Measurements from ENCODE around the gene UNG. TPM values are rescaled to one million over a fixed set of nuclear protein-coding genes. Genes with fewer than 3 reads are reported as not detected.

Gene UNG
- total and polyA plus RNA-seq, 2 of the 8 experiments (the other 6 are each of a cell fraction or from before 2014, with no cell fraction given) = 71.6 to 163 TPM

DNA sequence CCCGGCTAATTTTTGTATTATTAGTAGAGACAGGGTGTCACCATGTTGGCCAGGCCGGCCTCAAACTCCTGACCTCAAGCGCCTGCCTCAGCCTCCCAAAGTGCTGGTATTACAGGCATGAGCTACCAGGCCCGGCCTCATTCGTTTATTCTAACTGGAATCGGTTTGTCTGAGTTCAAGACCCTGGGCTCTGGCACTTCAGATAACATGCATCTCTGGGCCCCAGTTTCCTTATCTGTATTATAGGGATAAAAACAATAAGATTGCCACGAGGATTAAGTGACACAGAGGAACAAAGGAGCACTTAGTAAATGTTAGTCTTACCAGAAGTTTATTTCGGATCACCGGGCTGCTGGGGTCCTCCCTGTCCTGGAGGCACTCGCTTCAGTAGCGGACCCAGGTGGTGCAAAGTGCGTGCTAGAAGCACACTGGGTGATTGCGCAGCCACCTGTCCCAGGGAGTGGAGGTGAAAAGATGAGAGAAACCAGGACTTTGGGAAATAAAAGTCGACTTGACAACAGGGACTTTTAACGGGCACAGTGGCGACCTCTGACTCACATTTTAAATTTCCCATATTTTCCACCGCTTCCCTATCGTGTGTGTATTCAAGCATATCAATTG, 56.5 kb downstream of the UNG start:
- DNase-seq (ENCODE audit: low read depth in 1 of 2, low spot score in 2 of 2) (no peak), FAIRE-seq (no peak)
- no peak overlapping the region for H3K27ac ChIP-seq (ENCODE audit: low read depth, low read length)
- ChIA-PET CTCF (ENCODE audit: partially characterized antibody) (interaction anchor here (1.6 kb wide), 1 partner anchor 19 kb away, joined by 6 read pairs; no protein-coding TSS in a partner anchor), POLR2A (ENCODE audit: partially characterized antibody) (interaction anchor here (0.5 to 1.4 kb wide), 5 partner anchors 9 to 211 kb away, joined by 3 to 4 read pairs (median 3); no protein-coding TSS in a partner anchor)
- no peak overlapping the region for H2BK12ac ChIP-seq (ENCODE audit: low read depth, low read length)
- no peaks in the 10 kb centered on the region; a peak in 2 of 7 replicates for H3K27me3 ChIP-seq (replicated peaks in 1 of 4; ENCODE audit: control insufficient read depth in 3 of 4, extremely low read depth in 1 of 4, insufficient read depth in 3 of 4, low read length in 3 of 4)
- no peak overlapping the region for H3K56ac ChIP-seq (replicated peaks; ENCODE audit: insufficient read length, low read depth, low read length)
- H3K4ac ChIP-seq (replicated peaks; ENCODE audit: insufficient read length, low read depth, low read length) = no peak overlapping the region
- no peak overlapping the region for H3K14ac ChIP-seq (ENCODE audit: insufficient read length)
- peak overlapping the region; percentile 85 for H2AFZ ChIP-seq (ENCODE audit: low read length)
- peaks cover 7% of the 10 kb centered on the region for H3K23me2 ChIP-seq (ENCODE audit: low read depth, low read length)
- H2BK20ac ChIP-seq (ENCODE audit: low read length) = no peak overlapping the region
- no peak overlapping the region for H4K5ac ChIP-seq (ENCODE audit: insufficient read length, low read depth, low read length)
- H3K79me2 ChIP-seq (ENCODE audit: control insufficient read depth in 1 of 2, insufficient read depth in 2 of 2, low read length in 2 of 2) = peaks cover 0 to 5% of the 10 kb centered on the region in 2 experiments; a peak in 1 of 4 replicates
- H2BK15ac ChIP-seq (ENCODE audit: low read length) = no peak overlapping the region; the same call in 1 of the 2 replicates
- H3K23ac ChIP-seq (ENCODE audit: insufficient read length) = no peak overlapping the region
- no peaks in the 10 kb centered on the region for H3K36me3 ChIP-seq (ENCODE audit: control insufficient read depth in 2 of 4, insufficient read depth in 4 of 4, low read length in 3 of 4)
- H3K9ac ChIP-seq (replicated peaks in 1 of 4; ENCODE audit: extremely low read depth in 1 of 4, low read depth in 3 of 4, low read length in 3 of 4) = 0 out of 7 replicates have a peak overlapping the region, but pooled peaks of 1 of the 4 experiments have one; percentile 42
- 43% methylated on average over 18 of the region's 18 CpGs; no CpG with 5 or more reads in 1 of the 2 experiments for WGBS, 2 experiments (ENCODE audit: extremely low coverage in 1 of 2, insufficient coverage in 1 of 2, insufficient read length in 1 of 2, insufficient replicate concordance in 2 of 2, low coverage in 1 of 2, low lambda C conversion rate in 2 of 2, missing lambda C conversion rate in 1 of 2)
- peak overlapping the region; percentile 70 to 78 for H3K4me2 ChIP-seq (ENCODE audit: insufficient read depth in 1 of 2, low read depth in 2 of 2, low read length in 2 of 2)
- H3K4me1 ChIP-seq (replicated peaks in 1 of 4; ENCODE audit: control insufficient read depth in 3 of 4, insufficient read depth in 4 of 4, low read length in 3 of 4) = peaks cover 0 to 3% (median 3%) of the 10 kb centered on the region in 4 experiments; a peak in 3 of 7 replicates
- H2BK5ac ChIP-seq (ENCODE audit: low read depth, low read length) = no peak overlapping the region
- H4K91ac ChIP-seq (replicated peaks; ENCODE audit: insufficient read length, low read length) = no peak overlapping the region
- H3K18ac ChIP-seq (ENCODE audit: extremely low read depth, low read length) = no peak overlapping the region
- peaks cover 0 to 1% of the 10 kb centered on the region in 2 experiments for H4K20me1 ChIP-seq (replicated peaks in 1 of 2; ENCODE audit: control insufficient read depth in 1 of 2, insufficient read depth in 2 of 2, low read length in 2 of 2)
- H3K4me3 ChIP-seq (ENCODE audit: extremely low read depth in 1 of 4, insufficient read depth in 2 of 4, low read depth in 3 of 4, low read length in 4 of 4) = peak overlapping the region; percentile 33 to 77 (median 57); a peak in 6 of 8 replicates
- H2AK5ac ChIP-seq (ENCODE audit: low read depth, low read length) = no peak overlapping the region
- H3K9me3 ChIP-seq (ENCODE audit: insufficient read depth in 2 of 2, low read depth in 1 of 2, low read length in 1 of 2) = no peaks in the 10 kb centered on the region
- no peak overlapping the region for H4K8ac ChIP-seq (ENCODE audit: extremely low read depth, insufficient read depth, low read length)
- H3K79me1 ChIP-seq (ENCODE audit: low read depth, low read length) = no peaks in the 10 kb centered on the region
- no peak overlapping the region for H2BK120ac ChIP-seq (replicated peaks; ENCODE audit: low read depth, low read length)
